Activated CD4-positive, alpha-beta T cell treated with anti-CD3 and anti-CD28 coated beads, Interleukin-2, Interleukin-4, amounts not matched to agents 100 ng/mL and 50 ng/mL, durations not matched to agents 16 hours and 8 hours (primary cell): ENCODE data around the gene ENPP7.

Experiments
- DNase-seq: peaks from one replicate; pipeline ENCODE4 v3.0.0-alpha.2; 2020; ENCODE audit warnings: low spot score

Gene ENPP7

DNA sequence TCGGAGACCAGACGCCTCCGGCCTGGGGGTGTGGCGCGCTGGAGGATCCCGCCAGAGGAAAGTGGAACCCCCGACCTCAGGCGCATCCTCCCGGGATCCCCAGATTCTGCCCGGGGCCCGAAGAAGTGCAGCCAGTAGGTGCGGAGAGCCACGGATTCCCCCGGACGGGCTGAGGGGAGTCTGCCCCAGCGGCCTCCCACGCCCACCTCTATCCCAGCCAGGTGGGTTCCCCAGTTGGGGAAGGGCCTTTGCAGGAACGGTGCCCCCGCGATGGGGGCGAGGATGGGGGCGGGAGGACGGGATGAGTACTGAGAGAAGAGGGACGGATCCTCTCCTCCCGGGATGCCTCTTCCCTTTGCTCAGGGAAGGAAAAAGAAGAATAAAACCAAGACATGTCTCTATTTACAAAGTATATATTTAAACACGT, 61.0 kb downstream of the ENPP7 start:
- DNase-seq, result no peak
